ENCODE measurements around the gene HTR7. TPM values are rescaled to one million over a fixed set of nuclear protein-coding genes. Genes with fewer than 3 reads are reported as not detected.

HTR7 gene
- total RNA-seq, 1 donor from 2014 or later, result 0.24 TPM

- H3K36me3 Mint-ChIP-seq (ENCODE audit: unreplicated experiment), result no peaks in the 10 kb centered on the region
- peaks cover 4% of the 10 kb centered on the region for H3K27me3 Mint-ChIP-seq (ENCODE audit: unreplicated experiment)
- no peak overlapping the region for H3K27ac Mint-ChIP-seq (ENCODE audit: unreplicated experiment)
- peaks cover 9% of the 10 kb centered on the region for H3K4me1 Mint-ChIP-seq (ENCODE audit: unreplicated experiment)
- H3K9me3 Mint-ChIP-seq (ENCODE audit: unreplicated experiment), result no peaks in the 10 kb centered on the region
- no peak for TF ChIP-seq CTCF (IDR thresholded peaks at IDR 0.05)
- DNase-seq (ENCODE audit: extremely low spot score, unreplicated experiment), result no peak
- H3K4me3 Mint-ChIP-seq (ENCODE audit: unreplicated experiment), result no peak overlapping the region
These were observed 80.2 kb downstream of the HTR7 start for GRCh38 chr10:90777621-90778020.

DNA sequence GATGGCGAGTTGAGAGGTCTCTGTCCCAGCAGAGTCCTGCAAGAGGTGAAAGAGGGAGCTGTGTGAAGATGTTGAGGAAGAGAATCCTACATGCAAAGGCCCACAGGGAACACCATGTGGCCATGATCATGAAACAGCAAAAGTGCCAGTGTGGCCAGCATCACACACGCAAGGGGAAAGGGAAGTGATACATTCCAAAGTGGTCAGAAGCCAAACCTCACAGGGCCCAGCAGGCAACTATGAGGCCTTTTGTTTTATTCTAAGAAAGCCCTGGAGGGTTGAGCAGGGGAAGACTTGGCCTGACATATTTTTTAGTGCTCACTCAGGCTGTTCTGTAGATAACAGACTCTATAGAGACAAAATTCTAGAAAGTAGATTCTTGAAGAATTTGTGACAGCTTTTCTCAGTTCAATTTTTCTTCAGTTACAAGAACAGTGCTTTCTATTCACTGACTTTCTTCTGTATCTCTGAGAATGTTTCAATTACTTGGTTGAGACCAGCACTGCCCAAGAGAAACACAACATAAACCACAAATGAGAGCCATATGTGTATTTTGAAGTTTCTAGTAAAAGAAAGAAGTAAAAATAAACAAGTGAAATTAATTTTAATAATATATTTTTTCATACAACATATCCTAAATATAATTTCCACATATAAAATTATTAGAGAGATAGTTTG is 82.3 kb downstream of the HTR7 start:
- no peak for DNase-seq (ENCODE audit: extremely low spot score, unreplicated experiment)
- TF ChIP-seq CTCF (IDR thresholded peaks at IDR 0.05), result no peak
- peaks cover 2% of the 10 kb centered on the region for H3K27me3 Mint-ChIP-seq (ENCODE audit: unreplicated experiment)
- H3K27ac Mint-ChIP-seq (ENCODE audit: unreplicated experiment), result peak overlapping the region; percentile 1
- H3K4me1 Mint-ChIP-seq (ENCODE audit: unreplicated experiment), result peaks cover 9% of the 10 kb centered on the region
- H3K9me3 Mint-ChIP-seq (ENCODE audit: unreplicated experiment), result no peaks in the 10 kb centered on the region
- no peaks in the 10 kb centered on the region for H3K36me3 Mint-ChIP-seq (ENCODE audit: unreplicated experiment)
- H3K4me3 Mint-ChIP-seq (ENCODE audit: unreplicated experiment), result no peak overlapping the region

GRCh38 chr10:90769946-90770841 is 87.6 kb downstream of the HTR7 start:
- Mint-ChIP-seq H3K27me3 (ENCODE audit: unreplicated experiment) (peaks cover 13% of the 10 kb centered on the region), H3K36me3 (ENCODE audit: unreplicated experiment) (no peaks in the 10 kb centered on the region), H3K27ac (ENCODE audit: unreplicated experiment) (no peak overlapping the region), H3K4me3 (ENCODE audit: unreplicated experiment) (no peak overlapping the region), H3K9me3 (ENCODE audit: unreplicated experiment) (no peaks in the 10 kb centered on the region), H3K4me1 (ENCODE audit: unreplicated experiment) (peaks cover 2% of the 10 kb centered on the region)
- DNase-seq (ENCODE audit: extremely low spot score, unreplicated experiment), result no peak
- TF ChIP-seq CTCF (IDR thresholded peaks at IDR 0.05), result no peak

DNA sequence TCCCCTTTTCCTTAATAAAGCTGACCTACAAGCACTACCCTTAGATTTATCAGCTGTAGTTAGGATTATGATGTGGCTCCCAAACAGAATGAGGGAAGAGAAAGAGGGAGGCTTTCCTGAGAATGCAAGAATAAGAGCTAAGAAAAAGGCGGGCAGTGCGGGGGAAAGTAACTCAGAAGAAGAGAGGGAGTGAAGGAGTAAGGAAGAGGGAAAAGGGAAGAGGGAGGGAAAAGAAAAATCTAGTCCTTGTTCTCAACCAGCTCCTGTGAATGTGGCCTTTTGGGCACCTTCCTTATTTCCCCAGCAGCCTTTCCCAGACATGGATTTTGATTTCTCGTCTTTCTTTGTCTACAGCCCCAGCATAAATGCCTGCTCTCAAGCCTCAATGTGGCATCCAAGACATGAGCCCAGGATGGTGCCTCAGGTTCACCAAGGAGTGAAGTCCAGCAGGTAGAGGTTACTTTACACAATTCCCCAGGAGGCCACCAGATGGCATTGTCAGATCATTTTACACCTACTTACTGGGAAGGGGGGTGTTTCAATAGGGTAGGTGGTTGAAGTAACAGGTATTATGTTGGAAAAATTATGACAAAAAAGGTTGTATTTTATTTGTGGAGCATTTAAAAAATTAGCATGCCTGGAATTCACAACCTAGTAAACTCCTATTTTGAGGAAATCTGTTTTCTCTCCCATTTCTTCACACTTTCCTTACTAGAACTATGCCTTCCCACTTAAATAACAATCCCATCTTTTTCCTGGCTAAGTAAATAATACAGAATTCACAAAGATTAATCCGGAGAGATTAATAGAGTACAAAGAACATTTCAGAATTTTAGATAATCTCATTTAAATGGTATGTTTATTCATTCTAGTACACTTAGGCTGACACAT is 106.5 kb downstream of the HTR7 start:
- Mint-ChIP-seq H3K9me3 (ENCODE audit: unreplicated experiment) (no peaks in the 10 kb centered on the region), H3K36me3 (ENCODE audit: unreplicated experiment) (no peaks in the 10 kb centered on the region), H3K27ac (ENCODE audit: unreplicated experiment) (no peak overlapping the region), H3K4me3 (ENCODE audit: unreplicated experiment) (no peak overlapping the region), H3K4me1 (ENCODE audit: unreplicated experiment) (no peaks in the 10 kb centered on the region), H3K27me3 (ENCODE audit: unreplicated experiment) (peaks cover 42% of the 10 kb centered on the region)
- peak; percentile 88 for TF ChIP-seq CTCF (IDR thresholded peaks at IDR 0.05)
- no peak for DNase-seq (ENCODE audit: extremely low spot score, unreplicated experiment)
